Fibroblast of villous mesenchyme (primary cell): ENCODE data around the gene AGAP3. TPM values are rescaled to one million over a fixed set of nuclear protein-coding genes. Genes with fewer than 3 reads are reported as not detected.

Experiments used
- DNase-seq: peaks from one replicate; pipeline ENCODE4 v3.0.0-alpha.2; 2010; ENCODE audit warnings: low read depth
- H3K4me3 ChIP-seq: 2 replicates; pipeline ENCODE4 v1.5.1; 2011; ENCODE audit warnings: low read depth, mild to moderate bottlenecking, low read length
- total RNA-seq: library from RNA; depleted of rRNA; stranded (reverse); fragments of >200 nt; gene quantifications from 2 replicates; pipeline ENCODE4 v1.2.3, GENCODE V29; 2012
- TF ChIP-seq, protein P1 (sequence below): IDR thresholded peaks from 2 replicates; pipeline ENCODE4 v1.5.1; 2012; ENCODE audit warnings: low read depth, mild to moderate bottlenecking, low read length; ENCODE audit not compliant: insufficient read depth

The AGAP3 gene
- total RNA-seq, 1 donor: 59.2 TPM

DNA sequence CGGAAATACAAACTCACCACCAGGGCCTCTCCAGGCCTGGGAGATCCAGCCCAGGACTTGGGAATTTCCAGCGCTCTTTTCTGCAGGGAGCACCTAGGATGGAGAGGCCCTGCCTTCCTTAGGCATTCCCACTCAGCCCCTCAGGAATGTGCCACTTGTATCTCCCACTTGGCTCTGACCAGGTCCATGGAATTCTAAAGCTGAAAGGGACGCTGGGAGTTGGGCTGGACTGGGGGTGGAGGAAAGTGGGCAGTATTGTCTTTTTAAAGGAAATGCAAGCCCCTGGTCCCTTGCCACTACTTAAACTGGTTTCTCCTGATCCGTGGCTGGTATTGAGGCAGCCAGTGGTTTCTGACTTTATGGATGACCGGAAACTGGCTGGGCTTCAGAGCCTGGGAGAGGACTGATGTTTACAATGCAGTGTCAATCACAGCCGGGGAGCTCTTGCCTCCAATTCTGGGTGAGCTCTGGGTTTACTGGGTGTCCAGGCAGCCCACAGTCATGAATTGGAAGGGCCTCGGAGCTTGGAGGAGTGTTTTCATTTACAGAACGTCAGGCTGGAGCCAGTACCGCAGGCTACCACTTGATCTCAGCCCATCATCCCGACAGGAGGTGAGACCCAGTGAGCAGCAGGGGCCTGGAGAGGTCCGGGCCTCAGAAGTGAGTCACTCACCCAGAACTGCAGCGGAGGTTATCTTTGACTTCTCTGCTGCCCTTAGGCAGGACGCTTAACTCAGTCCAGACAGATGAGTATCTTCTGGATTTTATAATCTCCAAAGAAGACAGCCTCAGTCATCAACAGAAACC, 27.3 kb downstream of the AGAP3 start:
- TF ChIP-seq, protein P1, sequence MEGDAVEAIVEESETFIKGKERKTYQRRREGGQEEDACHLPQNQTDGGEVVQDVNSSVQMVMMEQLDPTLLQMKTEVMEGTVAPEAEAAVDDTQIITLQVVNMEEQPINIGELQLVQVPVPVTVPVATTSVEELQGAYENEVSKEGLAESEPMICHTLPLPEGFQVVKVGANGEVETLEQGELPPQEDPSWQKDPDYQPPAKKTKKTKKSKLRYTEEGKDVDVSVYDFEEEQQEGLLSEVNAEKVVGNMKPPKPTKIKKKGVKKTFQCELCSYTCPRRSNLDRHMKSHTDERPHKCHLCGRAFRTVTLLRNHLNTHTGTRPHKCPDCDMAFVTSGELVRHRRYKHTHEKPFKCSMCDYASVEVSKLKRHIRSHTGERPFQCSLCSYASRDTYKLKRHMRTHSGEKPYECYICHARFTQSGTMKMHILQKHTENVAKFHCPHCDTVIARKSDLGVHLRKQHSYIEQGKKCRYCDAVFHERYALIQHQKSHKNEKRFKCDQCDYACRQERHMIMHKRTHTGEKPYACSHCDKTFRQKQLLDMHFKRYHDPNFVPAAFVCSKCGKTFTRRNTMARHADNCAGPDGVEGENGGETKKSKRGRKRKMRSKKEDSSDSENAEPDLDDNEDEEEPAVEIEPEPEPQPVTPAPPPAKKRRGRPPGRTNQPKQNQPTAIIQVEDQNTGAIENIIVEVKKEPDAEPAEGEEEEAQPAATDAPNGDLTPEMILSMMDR: no peak
- H3K4me3 ChIP-seq: peak overlapping the region; percentile 21
- DNase-seq: peak; percentile 86

GRCh38 chr7:151114151-151115090, 28.1 kb downstream of the AGAP3 start:
- no peak for DNase-seq
- TF ChIP-seq, protein P1: no peak
- H3K4me3 ChIP-seq: peak overlapping the region; percentile 21

- TF ChIP-seq, protein P1: no peak
- H3K4me3 ChIP-seq: peak overlapping the region; percentile 21
- DNase-seq: peak; percentile 38
Measured at GRCh38 chr7:151115121-151115835, 29.0 kb downstream of the AGAP3 start.

DNA sequence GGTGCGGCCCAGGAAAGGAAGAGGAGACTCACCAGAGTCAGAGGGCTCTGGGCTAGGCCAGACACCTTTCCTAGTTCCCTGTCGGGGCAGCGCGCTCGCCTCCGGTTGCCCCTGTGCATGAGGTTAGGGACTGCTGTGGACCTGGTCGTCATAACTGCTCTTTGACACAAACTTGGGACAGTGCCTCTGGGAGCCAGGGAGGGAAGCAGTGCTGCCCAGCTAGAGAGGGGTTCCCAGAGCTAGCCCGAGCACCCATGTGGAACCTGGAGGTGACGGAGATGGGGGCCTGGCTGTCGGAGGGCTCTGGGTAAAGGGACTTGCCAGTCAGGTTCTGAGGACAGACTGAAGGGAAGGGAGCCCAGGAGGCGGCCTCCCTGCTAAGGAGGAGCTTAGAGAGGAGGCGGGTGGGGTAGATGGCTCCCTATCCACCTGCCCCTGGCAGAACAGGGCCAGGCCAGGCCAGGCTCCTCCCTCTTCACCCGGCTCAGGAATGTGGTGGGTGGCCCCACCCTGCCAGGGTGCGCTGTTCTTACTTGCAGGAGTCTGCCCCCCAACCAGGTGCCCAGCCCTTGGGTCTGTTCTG, 29.7 kb downstream of the AGAP3 start:
- peak overlapping the region; percentile 21 for H3K4me3 ChIP-seq
- DNase-seq: no peak
- TF ChIP-seq, protein P1: no peak

GRCh38 chr7:151116603-151117440, 30.5 kb downstream of the AGAP3 start:
- no peak for DNase-seq
- H3K4me3 ChIP-seq: no peak overlapping the region
- TF ChIP-seq, protein P1: no peak
